SIG-M5 (cell line): Measurements from ENCODE around the gene GPSM1.
"Not testable (repeated sequence)": the region's sequence is repeated elsewhere in the genome, so short reads cannot be mapped to it uniquely, and the experiment has no call there.

Source experiments
- DNase-seq: peaks from one replicate; lab custom pipeline; 2025; lab: John Stamatoyannopoulos, UW

Gene GPSM1

GRCh38 chr9:136344544-136345280 lies 17.4 kb downstream of the GPSM1 start:
- no peak for DNase-seq

DNA sequence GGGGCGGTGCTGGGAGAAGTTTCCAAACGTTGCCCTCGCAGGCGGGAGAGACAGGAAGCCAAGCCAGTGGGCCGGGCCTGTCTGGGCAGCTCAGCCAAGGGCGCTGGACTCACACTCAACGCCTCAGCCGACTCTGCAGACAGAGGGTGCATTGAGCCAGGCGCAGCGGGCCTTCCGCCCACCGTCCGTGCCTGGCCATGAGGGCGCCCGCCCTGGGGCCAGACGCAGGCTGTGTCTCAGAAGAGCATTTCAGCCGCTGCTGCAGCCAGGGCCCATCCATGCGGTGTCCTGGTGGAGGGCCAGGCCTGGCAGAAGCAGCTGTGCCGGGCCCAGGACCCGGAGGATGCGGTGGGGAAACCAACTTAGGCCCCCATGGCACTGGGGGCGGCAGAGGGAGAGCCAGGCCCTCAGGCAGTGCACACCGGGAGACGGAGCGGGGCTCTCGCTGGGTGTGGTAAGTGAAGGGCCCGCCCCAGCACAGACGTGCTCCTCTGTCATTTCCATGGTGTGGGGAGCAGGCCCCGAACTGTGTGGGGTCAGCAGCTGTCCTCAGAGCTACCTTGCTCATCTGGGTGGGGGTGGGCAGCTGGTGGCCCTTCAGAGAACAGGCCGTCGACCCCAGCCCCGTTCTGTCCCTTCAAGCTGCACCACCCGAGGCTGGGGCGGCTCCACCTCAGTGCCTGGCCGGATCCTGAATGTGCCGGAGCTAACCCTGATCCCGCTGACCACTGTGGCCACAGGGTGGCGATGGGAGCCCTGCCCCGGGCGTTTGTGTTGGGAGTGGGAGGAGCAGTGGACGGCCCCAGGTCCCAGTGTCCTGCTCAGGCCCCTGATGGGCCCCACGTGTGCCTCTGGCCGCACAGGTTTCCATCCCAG lies 18.2 kb downstream of the GPSM1 start:
- no peak for DNase-seq

DNA sequence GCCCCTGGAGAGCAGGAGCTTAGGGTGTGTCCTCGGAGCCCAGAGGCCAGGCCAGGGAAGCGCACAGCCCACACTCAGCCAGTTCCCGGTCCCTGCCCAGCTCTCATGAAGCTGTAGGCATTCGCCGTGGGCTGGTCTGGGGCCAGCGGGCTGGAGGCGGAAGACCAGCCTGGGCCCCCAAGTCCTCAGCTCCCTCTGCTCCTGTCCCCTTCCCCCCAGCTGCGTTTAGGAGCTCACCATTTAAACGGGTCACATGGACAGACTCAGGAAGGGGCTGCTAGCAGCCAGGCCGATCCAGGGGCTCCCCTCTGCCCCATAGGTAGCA lies 18.8 kb downstream of the GPSM1 start:
- no peak for DNase-seq

DNA sequence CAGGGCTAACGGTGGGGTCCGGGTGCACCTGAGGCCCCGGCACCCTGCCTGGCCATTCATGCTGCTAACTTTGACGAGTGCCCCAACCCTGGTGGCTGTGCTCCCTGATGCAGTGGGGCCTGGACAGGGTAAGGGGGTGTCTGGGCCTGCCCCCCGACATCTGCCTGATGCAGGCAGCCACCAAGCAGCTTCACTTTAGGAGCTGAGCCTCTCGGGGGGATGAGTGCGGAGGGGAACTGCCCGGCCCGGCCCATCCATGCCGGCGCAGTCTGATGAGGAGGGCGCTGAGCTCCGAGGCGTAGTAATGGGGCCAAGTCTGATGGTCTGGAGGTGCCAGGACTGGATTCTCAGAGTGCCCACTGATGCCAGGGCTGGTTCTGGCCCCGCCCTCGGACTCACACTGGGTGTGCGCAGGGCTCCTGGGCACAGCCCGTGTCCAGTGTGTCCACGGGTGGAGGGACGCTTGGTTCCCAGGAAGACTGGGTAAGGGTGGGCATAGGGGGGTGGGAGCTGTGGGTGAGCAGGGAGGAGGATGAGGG lies 19.7 kb downstream of the GPSM1 start:
- no peak for DNase-seq

DNA sequence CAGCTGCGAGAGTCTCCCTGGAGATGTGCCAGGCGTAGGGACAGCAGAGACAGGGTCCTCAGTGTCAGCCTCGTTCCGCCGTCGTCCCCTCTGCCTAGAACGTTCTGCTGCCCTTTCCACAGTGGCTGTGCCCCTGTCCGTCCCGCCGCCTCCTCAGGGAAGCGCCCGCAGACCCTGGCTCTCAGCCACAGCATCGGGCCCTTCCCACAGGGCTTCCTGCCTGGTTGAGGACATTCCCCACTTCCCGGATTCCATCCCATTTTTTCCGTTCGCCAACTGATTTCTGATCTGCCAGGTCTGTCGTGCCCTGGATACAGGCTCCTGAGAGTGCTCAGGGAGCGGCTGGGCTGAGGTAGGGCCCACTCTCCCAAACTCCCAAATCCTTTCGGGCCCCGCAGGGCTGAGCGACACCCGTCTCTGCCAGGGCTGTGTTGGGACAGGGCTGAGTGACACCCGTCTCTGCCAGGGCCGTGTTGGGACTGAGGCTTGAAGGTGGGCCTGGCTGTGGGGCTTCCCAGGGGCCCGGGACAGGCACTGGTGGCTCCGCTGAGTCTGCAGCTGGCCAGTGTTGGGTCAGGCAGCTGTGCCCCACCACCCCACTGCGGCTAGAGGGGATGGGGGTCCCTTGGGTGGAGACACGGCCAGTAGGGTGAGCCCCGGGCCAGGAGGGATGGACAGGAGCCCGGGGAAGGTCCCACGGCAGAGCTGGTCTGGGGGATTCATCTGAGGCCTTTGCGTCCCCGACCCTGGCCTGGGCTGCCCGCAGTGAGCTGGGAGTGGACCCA lies 20.3 kb downstream of the GPSM1 start:
- no peak for DNase-seq

DNA sequence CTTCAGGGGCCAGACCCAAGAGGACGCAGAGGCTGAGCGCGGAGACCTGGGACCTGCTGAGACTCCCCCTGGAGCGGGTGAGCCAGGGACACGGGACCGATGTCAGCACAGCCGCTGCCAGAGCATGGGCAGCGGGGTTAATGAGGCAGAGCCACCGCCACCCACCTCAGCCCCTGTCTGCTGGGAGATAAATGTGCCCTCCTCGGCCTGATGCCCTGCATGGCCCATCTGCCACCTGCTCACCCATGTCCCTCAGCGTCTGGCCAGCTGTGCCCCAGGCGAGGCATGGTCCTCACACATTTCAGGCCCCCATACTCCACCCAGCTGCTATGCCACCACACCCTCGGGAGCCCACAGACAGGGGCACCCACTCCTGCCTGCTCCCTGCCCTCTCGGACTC lies 21.4 kb downstream of the GPSM1 start:
- DNase-seq = no peak

GRCh38 chr9:136349546-136349945 lies 22.2 kb downstream of the GPSM1 start:
- DNase-seq = no peak

DNA sequence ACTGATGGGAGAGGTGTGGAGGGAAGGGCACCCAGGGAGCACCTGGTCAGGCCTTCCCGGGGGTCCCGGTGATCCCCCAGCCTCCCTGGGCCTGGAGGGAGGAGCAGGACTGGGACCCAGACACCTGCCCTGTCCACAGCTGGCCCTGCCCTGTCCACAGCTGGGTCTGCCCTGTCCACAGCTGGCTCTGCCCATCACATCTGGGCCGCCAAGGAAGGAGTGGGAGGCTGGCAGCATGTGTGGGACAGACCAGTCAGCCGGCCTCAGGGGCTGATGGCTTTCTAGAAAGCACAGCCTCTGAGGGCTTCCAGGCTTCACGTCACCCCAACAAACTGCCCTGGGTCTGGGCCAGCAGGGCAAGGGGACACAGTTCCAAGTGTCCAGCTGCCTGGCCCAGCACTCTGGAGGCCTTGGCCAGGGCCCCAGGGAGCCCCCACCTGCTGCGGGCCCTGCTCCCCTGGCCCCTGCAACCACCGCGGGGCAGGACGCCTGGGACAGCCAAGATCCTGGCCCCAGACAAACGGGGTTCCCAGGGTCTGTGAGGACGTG lies 24.0 kb downstream of the GPSM1 start:
- no peak for DNase-seq

DNA sequence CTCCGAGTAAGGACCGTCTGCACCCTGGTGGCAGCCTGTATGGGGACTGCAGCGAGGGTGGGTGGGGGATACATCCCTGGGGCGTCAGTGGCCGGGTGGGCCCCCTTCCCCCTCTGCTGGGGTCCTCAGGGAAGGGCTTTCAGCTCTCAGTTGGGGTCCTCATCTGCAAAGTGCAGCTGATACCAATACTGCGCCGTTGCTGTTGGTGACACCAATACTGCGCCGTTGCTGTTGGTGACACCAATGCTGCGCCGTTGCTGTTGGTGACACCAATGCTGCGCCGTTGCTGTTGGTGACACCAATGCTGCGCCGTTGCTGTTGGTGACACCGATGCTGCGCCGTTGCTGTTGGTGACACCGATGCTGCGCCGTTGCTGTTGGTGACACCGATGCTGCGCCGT lies 24.5 kb downstream of the GPSM1 start:
- DNase-seq = not testable (repeated sequence)

DNA sequence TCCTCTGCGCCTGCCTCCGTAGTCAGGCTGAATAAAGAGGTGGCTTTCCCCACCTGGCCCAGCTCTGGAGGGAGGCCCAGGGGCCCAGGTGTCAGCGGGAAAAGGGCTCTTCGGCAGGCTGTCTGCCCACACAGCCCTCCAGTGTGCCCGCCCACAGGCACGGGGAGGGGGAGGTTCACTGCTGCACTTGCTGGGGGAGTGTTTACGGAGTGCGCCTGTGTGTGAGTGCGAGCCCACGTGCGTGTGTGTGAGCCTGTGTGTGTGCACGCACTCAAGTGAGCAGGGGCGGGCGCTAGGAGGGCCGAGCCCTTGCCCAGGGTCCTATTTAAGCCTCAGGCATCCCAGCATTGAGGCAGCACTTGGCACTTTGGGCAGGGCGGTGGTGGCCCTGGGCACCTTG lies 25.3 kb downstream of the GPSM1 start:
- no peak for DNase-seq

DNA sequence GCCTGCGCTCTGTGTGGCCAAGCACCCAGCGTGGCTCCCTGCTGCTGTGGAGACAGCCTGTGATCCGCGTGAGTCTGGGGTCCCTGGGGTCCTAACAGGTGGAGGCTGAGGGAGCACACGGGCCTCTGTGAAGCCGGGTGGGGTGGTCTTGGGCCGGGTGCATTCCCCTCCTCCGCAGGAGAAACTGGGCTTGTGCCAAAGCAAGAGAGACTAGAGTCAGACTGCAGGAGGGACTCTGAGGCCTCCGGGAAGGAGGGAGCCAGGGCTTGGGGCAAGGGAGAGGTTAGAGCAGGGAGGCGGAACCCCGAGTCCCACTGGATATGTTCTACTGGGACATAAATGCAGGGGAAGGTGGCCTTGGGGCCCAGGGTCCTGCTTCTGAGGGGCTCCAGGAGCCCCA lies 25.7 kb downstream of the GPSM1 start:
- no peak for DNase-seq

DNA sequence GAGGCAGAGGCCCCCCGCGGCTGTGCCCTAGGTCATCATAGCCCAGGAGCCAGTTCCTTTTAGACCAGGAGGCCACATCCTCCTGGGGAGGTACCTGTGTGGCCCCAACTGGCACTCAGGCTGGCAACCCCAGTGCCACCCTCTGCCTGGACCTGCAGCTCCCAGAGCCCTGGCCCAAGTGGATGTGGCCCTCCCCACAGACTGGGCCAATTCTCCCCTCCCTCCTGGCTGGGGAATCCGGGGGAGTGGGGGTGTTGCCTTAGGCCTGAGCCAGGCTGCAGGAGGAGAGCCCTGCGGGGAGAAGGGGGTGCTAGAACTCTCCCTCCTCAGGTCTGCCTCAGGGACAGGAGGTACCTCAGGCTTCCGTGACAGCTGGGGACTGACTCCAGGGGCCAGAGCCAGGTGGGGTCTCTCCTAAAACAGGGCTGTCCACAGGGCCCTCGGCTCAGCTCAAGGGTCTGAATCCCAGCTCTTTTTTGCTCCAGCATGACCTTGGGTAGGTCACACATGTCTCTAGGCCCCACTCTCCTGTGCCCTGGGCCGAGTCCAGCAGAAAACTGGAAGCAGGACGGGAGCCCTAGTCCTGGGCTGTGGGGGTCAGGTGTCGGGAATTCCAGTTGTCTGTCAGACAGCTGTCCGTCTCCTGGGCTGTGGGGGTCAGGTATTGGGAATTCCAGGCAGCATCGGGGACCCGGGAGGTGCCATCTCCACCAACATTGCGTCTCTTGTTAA lies 26.6 kb downstream of the GPSM1 start:
- DNase-seq = no peak

GRCh38 chr9:136354592-136355085 lies 27.3 kb downstream of the GPSM1 start:
- DNase-seq = no peak

DNA sequence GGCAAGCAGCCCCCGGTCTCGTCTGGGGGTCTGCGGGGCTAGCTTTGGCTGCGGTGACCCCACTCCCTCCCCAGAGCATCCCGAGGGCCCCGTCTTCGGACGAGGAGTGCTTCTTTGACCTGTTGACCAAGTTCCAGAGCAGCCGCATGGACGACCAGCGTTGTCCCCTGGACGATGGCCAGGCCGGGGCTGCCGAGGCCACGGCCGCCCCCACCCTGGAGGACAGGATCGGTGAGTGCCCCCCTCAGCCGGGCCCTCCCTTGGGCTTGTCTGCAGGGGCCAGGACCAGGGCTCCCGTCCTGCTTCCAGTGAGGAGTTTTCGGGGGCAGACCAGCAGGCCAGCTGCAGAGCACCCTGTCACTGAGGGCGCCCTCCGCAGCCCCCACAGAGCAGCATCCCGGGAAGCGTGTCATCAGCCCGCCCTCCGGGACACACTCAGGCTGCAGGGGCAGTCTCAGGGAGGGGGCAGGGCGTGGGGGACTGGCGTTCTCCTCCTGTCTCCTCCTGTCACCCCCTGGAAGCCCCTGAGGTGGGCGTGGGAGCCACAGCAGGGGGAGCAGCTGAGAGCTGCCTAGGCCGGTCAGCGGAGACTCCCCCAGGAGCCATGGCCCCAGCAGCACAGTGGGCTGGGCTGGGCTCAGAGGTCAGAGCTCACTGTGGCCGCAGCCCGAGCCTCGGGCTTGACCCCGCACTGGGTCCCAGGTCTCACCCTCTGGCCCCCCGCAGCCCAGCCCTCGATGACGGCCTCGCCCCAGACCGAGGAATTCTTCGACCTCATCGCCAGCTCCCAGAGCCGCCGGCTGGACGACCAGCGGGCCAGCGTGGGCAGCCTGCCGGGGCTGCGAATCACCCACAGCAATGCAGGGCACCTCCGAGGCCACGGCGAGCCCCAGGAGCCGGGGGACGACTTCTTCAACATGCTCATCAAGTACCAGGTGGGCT lies 28.5 kb downstream of the GPSM1 start:
- no peak for DNase-seq

DNA sequence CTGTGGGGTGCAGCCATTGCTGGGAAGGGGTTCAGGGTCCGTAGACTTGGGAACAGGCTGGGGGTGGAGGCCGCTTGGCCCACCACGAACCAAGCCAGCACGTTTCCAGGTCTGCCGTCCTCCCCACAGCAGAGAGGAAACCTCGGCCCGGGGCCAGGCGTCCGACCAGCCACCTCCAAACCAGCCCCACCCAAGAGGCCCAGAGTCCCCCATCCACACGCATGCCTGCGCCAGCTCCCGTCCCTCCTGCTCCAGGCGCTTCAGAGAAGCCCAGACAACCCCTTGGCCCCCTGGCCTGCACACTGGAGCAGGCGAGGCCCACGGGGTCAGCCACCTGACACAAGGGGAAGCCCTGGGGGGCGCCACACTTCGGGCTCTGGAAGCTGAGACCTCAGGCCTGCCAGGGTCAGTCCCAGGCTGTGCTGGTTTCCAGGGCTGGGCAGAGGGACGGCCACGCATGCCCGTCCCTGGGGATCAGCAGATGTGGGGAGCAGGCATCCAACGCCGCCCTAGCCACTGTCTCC lies 29.9 kb downstream of the GPSM1 start:
- no peak for DNase-seq

GRCh38 chr9:136358016-136358415 lies 30.7 kb downstream of the GPSM1 start:
- no peak for DNase-seq

DNA sequence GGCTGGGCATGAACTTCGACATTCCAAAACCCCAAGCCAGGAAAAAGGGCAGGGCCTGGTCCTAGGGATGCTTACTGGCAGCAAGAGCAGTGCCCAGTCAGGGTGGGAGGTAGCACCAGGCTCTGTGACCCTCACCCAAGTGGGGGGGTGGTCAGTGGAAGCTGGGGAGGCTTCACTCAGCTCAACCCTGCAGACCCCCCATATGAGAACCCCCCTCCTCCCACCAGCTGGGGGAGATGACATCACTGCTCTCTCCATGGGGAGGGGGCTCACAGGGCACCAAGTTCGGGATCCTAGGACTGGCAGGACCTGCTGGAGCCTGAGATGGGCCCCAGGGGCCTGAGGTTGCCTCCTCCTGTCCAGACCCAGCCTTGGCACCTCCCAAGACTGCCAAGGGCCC lies 31.5 kb downstream of the GPSM1 start:
- DNase-seq = no peak

- DNase-seq = no peak
Observed at GRCh38 chr9:136359774-136360718, 32.7 kb downstream of the GPSM1 start.
